Activated CD4-positive, alpha-beta T cell treated with anti-CD3 and anti-CD28 coated beads for 4 hours (primary cell): ENCODE data around the gene TRDN.
"Not testable (repeated sequence)": the region's sequence is repeated elsewhere in the genome, so short reads cannot be mapped to it uniquely, and the experiment has no call there.

Experiments
- DNase-seq, 2 donors: peaks; one replicate each; pipeline ENCODE4 v3.0.0-alpha.2; 2020

Gene TRDN

GRCh38 chr6:123383718-123384117 is 253.0 kb downstream of the TRDN start:
- DNase-seq: no peak

GRCh38 chr6:123380257-123380656 is 256.5 kb downstream of the TRDN start:
- no peak for DNase-seq

GRCh38 chr6:123372737-123373136 is 264.0 kb downstream of the TRDN start:
- DNase-seq: no peak

- no peak for DNase-seq
Observed at GRCh38 chr6:123363912-123364311, 272.8 kb downstream of the TRDN start.

GRCh38 chr6:123360359-123360758 is 276.4 kb downstream of the TRDN start:
- DNase-seq: no peak

GRCh38 chr6:123352705-123353104 is 284.0 kb downstream of the TRDN start:
- DNase-seq: no peak

GRCh38 chr6:123352279-123352678 is 284.5 kb downstream of the TRDN start:
- DNase-seq: no peak

- no peak for DNase-seq
Observed at GRCh38 chr6:123343836-123344235, 292.9 kb downstream of the TRDN start.

GRCh38 chr6:123338394-123338793 is 298.4 kb downstream of the TRDN start:
- no peak for DNase-seq

- no peak for DNase-seq
Observed at GRCh38 chr6:123333000-123333756, 303.6 kb downstream of the TRDN start.

- no peak for DNase-seq
Observed at GRCh38 chr6:123332070-123332469, 304.7 kb downstream of the TRDN start.

- no peak for DNase-seq
Observed at GRCh38 chr6:123329337-123329736, 307.4 kb downstream of the TRDN start.

GRCh38 chr6:123323452-123324329 is 313.1 kb downstream of the TRDN start:
- no peak for DNase-seq

- no peak for DNase-seq
Observed at GRCh38 chr6:123321020-123321419, 315.7 kb downstream of the TRDN start.

- DNase-seq: no peak
Observed at GRCh38 chr6:123316733-123317323, 319.9 kb downstream of the TRDN start.

GRCh38 chr6:123314459-123314858 is 322.3 kb downstream of the TRDN start:
- DNase-seq: not testable (repeated sequence)

GRCh38 chr6:123309130-123309529 is 327.6 kb downstream of the TRDN start:
- no peak for DNase-seq

- DNase-seq: no peak
Observed at GRCh38 chr6:123306334-123306733, 330.4 kb downstream of the TRDN start.

GRCh38 chr6:123295672-123296071 is 341.1 kb downstream of the TRDN start:
- DNase-seq: no peak

- no peak for DNase-seq
Observed at GRCh38 chr6:123295181-123295580, 341.6 kb downstream of the TRDN start.

GRCh38 chr6:123288649-123289048 is 348.1 kb downstream of the TRDN start:
- no peak for DNase-seq

GRCh38 chr6:123276546-123276980 is 360.2 kb downstream of the TRDN start:
- DNase-seq: no peak

- DNase-seq: no peak
Observed at GRCh38 chr6:123263981-123264380, 372.8 kb downstream of the TRDN start.

- DNase-seq: no peak
Observed at GRCh38 chr6:123240626-123241025, 396.1 kb downstream of the TRDN start.
